Spleen (tissue), 7 donors: ENCODE measurements around the gene PNLIPRP1.

ENCODE experiments used
- POLR2A ChIP-seq, 3 donors: fragments of 450-650 bp; IDR thresholded peaks; one replicate each; pipeline ENCODE4 v1.5.1; 2017; ENCODE audit warnings: antibody characterized with exemption in 3 of 3, mild to moderate bottlenecking in 1 of 3
- POLR2AphosphoS5 ChIP-seq, 3 donors: sonication (generic); formaldehyde crosslinking; IDR thresholded peaks; one replicate each; pipeline ENCODE4 v1.5.1; 2017; ENCODE audit warnings: antibody characterized with exemption in 3 of 3
- TF ChIP-seq, protein P1 (sequence below), 11 experiments: fragments of 200-600 bp in 7 of 11; fragments of 450-650 bp in 4 of 11; sonication (generic) in 4 of 11; IDR thresholded peaks in 8 of 11; conservative IDR thresholded peaks in 3 of 11; 1 replicate in 7 of 11; 2 replicates in 4 of 11; pipeline versions ENCODE4 v1.4.0 to v1.8.0; 2016 to 2021; ENCODE audit warnings: antibody characterized with exemption in 11 of 11, inconsistent platforms in 4 of 11, mild to moderate bottlenecking in 1 of 11
- donor health status: DM: no; HTN: no; CAD: no; lungs with moderate emphysema.
- donor health status: DM: no; HTN: no; CAD: no.
- donor health status: DM: no; HTN: no; CAD: no.

DNA sequence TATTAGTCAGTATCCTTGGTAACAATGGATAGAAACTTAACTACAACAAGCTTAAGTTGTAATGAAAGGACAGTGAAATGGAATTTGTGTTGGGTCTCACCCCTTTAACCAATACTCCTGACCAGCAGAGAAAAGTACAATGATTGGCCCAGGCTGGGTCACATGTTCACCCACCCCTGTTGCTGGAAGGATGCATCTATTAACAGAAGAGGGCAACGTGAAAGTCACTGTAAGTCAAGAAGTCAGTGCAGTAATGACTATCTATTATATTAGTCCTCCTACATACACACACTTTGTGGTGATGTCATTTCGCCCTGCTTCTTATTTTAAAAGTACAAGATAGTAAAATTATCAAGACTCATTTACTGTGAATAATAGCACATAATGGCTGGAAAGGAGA, 46.2 kb downstream of the PNLIPRP1 start:
- TF ChIP-seq POLR2AphosphoS5 (IDR thresholded peaks at IDR 0.05) (no peak), POLR2A (IDR thresholded peaks at IDR 0.05) (no peak)
- TF ChIP-seq, protein P1, sequence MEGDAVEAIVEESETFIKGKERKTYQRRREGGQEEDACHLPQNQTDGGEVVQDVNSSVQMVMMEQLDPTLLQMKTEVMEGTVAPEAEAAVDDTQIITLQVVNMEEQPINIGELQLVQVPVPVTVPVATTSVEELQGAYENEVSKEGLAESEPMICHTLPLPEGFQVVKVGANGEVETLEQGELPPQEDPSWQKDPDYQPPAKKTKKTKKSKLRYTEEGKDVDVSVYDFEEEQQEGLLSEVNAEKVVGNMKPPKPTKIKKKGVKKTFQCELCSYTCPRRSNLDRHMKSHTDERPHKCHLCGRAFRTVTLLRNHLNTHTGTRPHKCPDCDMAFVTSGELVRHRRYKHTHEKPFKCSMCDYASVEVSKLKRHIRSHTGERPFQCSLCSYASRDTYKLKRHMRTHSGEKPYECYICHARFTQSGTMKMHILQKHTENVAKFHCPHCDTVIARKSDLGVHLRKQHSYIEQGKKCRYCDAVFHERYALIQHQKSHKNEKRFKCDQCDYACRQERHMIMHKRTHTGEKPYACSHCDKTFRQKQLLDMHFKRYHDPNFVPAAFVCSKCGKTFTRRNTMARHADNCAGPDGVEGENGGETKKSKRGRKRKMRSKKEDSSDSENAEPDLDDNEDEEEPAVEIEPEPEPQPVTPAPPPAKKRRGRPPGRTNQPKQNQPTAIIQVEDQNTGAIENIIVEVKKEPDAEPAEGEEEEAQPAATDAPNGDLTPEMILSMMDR (IDR thresholded peaks at IDR 0.05 in 8 of 11, conservative IDR thresholded peaks at IDR 0.05 in 3 of 11) = no peak
